ENCODE measurements around the gene ROGDI. TPM values are rescaled to one million over a fixed set of nuclear protein-coding genes. Genes with fewer than 3 reads are reported as not detected.

ROGDI gene
- total RNA-seq, 1 donor = 15.9 TPM

DNA sequence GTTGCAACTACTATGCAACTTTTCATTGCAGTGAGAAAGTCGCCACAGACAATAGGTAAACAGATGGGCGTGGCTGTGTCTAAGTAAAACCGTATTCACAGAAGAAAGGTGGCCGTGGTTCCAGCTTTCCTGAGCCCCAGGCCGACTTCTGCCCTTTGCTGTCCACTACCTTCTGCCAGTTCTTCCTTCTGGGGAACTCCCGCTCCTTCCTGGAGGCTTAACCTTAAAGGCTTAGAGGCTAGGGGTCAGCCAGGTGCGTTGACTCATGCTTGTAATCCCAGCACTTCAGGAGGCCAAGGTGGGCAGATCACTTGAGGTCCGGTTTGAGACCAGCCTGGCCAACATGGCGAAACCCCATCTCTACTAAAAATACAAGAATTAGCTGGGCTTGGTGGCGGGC is 12.2 kb downstream of the ROGDI start:
- peak; percentile 54 for DNase-seq (ENCODE audit: insufficient read length, low spot score, missing footprints)
- H3K4me1 ChIP-seq (ENCODE audit: insufficient read depth, low read length) = no peaks in the 10 kb centered on the region
- no peaks in the 10 kb centered on the region for H4K20me1 ChIP-seq (ENCODE audit: insufficient read depth, low read length)
- no peak overlapping the region for H3K4me2 ChIP-seq (ENCODE audit: insufficient read depth, low read length)
- no peaks in the 10 kb centered on the region for H3K36me3 ChIP-seq (ENCODE audit: insufficient read depth, low read length)
- TF ChIP-seq, protein P1, sequence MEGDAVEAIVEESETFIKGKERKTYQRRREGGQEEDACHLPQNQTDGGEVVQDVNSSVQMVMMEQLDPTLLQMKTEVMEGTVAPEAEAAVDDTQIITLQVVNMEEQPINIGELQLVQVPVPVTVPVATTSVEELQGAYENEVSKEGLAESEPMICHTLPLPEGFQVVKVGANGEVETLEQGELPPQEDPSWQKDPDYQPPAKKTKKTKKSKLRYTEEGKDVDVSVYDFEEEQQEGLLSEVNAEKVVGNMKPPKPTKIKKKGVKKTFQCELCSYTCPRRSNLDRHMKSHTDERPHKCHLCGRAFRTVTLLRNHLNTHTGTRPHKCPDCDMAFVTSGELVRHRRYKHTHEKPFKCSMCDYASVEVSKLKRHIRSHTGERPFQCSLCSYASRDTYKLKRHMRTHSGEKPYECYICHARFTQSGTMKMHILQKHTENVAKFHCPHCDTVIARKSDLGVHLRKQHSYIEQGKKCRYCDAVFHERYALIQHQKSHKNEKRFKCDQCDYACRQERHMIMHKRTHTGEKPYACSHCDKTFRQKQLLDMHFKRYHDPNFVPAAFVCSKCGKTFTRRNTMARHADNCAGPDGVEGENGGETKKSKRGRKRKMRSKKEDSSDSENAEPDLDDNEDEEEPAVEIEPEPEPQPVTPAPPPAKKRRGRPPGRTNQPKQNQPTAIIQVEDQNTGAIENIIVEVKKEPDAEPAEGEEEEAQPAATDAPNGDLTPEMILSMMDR (IDR thresholded peaks at IDR 0.05; ENCODE audit: extremely low read depth, low read depth, low read length) = no peak
- H3K4me3 ChIP-seq (ENCODE audit: insufficient read depth, low read length) = no peak overlapping the region
- H3K79me2 ChIP-seq (ENCODE audit: insufficient read depth, low read length) = no peaks in the 10 kb centered on the region
- H3K9me3 ChIP-seq (ENCODE audit: low read depth, low read length) = no peaks in the 10 kb centered on the region
- no peak overlapping the region for H3K27ac ChIP-seq (ENCODE audit: low read depth, low read length)
- H3K27me3 ChIP-seq (ENCODE audit: insufficient read depth, low read length) = no peaks in the 10 kb centered on the region
- H2AFZ ChIP-seq (ENCODE audit: low read length) = no peak overlapping the region

DNA sequence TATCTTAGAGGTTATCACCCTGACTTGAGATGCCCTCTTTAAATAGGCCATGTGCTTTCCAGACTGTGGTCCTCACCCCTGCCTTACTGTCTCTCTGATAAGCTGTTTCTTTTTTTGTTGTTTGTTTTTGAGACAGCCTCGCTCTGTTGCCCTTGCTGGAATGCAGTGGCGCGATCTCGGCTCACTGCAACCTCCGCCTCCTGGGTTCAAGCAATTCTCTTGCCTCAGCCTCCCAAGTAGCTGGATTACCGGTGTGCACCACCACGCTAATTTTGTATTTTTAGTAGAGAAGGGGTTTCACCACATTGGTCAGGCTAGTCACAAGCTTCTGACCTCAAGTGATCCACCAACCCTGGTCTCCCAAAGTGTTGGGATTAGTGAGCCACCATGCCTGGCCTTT is 13.5 kb downstream of the ROGDI start:
- Histone ChIP-seq H3K27ac (ENCODE audit: low read depth, low read length) (no peak overlapping the region), H3K27me3 (ENCODE audit: insufficient read depth, low read length) (no peaks in the 10 kb centered on the region), H3K9me3 (ENCODE audit: low read depth, low read length) (no peaks in the 10 kb centered on the region), H3K36me3 (ENCODE audit: insufficient read depth, low read length) (no peaks in the 10 kb centered on the region), H3K4me3 (ENCODE audit: insufficient read depth, low read length) (no peak overlapping the region), H3K79me2 (ENCODE audit: insufficient read depth, low read length) (no peaks in the 10 kb centered on the region), H4K20me1 (ENCODE audit: insufficient read depth, low read length) (no peaks in the 10 kb centered on the region), H3K4me1 (ENCODE audit: insufficient read depth, low read length) (no peaks in the 10 kb centered on the region), H3K4me2 (ENCODE audit: insufficient read depth, low read length) (no peak overlapping the region), H2AFZ (ENCODE audit: low read length) (no peak overlapping the region)
- DNase-seq (ENCODE audit: insufficient read length, low spot score, missing footprints) = no peak
- TF ChIP-seq, protein P1 (IDR thresholded peaks at IDR 0.05; ENCODE audit: extremely low read depth, low read depth, low read length) = no peak

DNA sequence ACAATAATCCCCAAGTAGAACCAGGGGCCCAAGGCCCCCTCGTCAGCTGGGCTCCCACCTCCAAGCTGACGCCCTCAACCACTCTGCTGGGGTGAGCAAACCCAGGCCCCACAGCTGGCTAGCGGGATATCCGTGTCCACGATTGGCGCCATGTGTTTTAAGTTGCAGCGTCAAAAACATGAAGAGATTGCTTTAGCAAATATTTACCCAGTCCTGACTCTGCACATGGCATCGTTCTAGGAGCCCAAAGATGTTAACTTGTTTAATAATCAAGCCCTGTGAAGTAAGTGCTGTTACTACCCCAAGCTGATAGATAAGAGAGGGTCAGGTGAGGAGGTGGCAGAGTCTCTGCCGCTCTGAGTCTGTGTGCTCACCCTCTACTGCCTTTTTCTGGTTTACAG is 13.9 kb downstream of the ROGDI start:
- H3K4me2 ChIP-seq (ENCODE audit: insufficient read depth, low read length) = no peak overlapping the region
- DNase-seq (ENCODE audit: insufficient read length, low spot score, missing footprints) = peak; percentile 57
- H3K9me3 ChIP-seq (ENCODE audit: low read depth, low read length) = no peaks in the 10 kb centered on the region
- TF ChIP-seq, protein P1 (IDR thresholded peaks at IDR 0.05; ENCODE audit: extremely low read depth, low read depth, low read length) = no peak
- H3K27me3 ChIP-seq (ENCODE audit: insufficient read depth, low read length) = no peaks in the 10 kb centered on the region
- no peaks in the 10 kb centered on the region for H3K79me2 ChIP-seq (ENCODE audit: insufficient read depth, low read length)
- H3K4me3 ChIP-seq (ENCODE audit: insufficient read depth, low read length) = no peak overlapping the region
- H3K36me3 ChIP-seq (ENCODE audit: insufficient read depth, low read length) = no peaks in the 10 kb centered on the region
- H3K27ac ChIP-seq (ENCODE audit: low read depth, low read length) = no peak overlapping the region
- H3K4me1 ChIP-seq (ENCODE audit: insufficient read depth, low read length) = no peaks in the 10 kb centered on the region
- no peaks in the 10 kb centered on the region for H4K20me1 ChIP-seq (ENCODE audit: insufficient read depth, low read length)
- H2AFZ ChIP-seq (ENCODE audit: low read length) = no peak overlapping the region

DNA sequence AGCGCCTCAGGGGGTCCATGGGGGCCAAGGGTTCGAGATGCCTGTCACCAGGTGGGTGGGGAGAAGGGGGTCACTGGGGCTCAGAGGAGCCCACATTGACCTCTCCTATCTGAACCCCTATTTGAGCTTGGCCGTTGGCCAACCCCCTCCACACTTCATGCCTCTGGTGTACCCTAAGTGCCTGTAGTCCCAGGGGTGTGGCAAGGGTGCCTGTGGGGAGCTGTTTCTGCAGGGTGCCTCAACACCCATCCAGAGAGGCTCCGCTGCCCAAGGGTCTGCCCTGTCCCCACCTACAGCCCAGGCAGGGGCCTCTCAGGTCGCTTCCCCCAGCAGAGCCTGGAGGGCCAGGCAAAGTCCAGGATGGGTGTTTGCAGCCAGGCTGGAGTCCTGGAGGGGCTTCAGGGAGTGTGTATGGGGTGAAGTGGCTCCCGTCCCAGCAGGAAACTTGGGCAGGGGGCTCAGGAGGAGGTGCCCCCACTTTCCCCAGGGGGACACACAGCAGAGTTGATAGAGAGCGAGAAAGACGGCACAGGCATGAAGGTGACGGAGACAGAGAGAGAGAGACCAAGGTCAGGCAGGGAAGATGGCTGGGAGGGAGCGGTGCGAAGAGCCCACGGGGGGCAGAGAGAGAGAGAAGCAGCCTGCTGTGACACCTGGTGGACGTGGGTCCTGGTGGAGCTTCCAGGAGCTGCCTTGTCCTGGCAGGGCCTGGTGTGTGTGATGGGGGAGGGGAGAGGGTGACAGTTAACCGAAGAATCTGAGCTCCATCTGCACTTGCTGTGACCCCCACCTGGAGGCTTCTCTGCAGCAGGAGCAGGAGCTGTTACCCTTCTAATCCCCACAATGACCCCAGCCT is 14.6 kb downstream of the ROGDI start, which contains the start of gene SEPTIN12:
Gene SEPTIN12, minus strand, starts transcription at position 719 of the 856 bp plus-strand sequence. Its CDS starts 700 bp downstream, at position 19.
- H3K79me2 ChIP-seq (ENCODE audit: insufficient read depth, low read length) = no peaks in the 10 kb centered on the region
- H3K4me3 ChIP-seq (ENCODE audit: insufficient read depth, low read length) = no peak within 1 kb of the TSS
- H3K4me1 ChIP-seq (ENCODE audit: insufficient read depth, low read length) = no peaks in the 10 kb centered on the region
- H3K27me3 ChIP-seq (ENCODE audit: insufficient read depth, low read length) = no peaks in the 10 kb centered on the region
- TF ChIP-seq, protein P1 (IDR thresholded peaks at IDR 0.05; ENCODE audit: extremely low read depth, low read depth, low read length) = no peak
- no peak within 1 kb of the TSS for H2AFZ ChIP-seq (ENCODE audit: low read length)
- H3K27ac ChIP-seq (ENCODE audit: low read depth, low read length) = no peak within 1 kb of the TSS
- H3K36me3 ChIP-seq (ENCODE audit: insufficient read depth, low read length) = no peaks in the 10 kb centered on the region
- no peak within 1 kb of the TSS for H3K4me2 ChIP-seq (ENCODE audit: insufficient read depth, low read length)
- no peaks in the 10 kb centered on the region for H4K20me1 ChIP-seq (ENCODE audit: insufficient read depth, low read length)
- H3K9me3 ChIP-seq (ENCODE audit: low read depth, low read length) = no peaks in the 10 kb centered on the region
- peak; percentile 41 for DNase-seq (ENCODE audit: insufficient read length, low spot score, missing footprints)

All from osteoblast (primary cell).